HG03175 (cell line): ENCODE data around the gene ADTRP.
A peak's percentile ranks its signal among the peaks of the same experiment; 100 is the strongest.

Experiments
- ATAC-seq: cut with Tn5 transposase; IDR thresholded peaks from one replicate; pipeline ENCODE4 v1.9.1; 2021; ENCODE audit warnings: mild to moderate bottlenecking, moderate library complexity; ENCODE audit not compliant: unreplicated experiment

ADTRP gene, protein sequence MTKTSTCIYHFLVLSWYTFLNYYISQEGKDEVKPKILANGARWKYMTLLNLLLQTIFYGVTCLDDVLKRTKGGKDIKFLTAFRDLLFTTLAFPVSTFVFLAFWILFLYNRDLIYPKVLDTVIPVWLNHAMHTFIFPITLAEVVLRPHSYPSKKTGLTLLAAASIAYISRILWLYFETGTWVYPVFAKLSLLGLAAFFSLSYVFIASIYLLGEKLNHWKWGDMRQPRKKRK

DNA sequence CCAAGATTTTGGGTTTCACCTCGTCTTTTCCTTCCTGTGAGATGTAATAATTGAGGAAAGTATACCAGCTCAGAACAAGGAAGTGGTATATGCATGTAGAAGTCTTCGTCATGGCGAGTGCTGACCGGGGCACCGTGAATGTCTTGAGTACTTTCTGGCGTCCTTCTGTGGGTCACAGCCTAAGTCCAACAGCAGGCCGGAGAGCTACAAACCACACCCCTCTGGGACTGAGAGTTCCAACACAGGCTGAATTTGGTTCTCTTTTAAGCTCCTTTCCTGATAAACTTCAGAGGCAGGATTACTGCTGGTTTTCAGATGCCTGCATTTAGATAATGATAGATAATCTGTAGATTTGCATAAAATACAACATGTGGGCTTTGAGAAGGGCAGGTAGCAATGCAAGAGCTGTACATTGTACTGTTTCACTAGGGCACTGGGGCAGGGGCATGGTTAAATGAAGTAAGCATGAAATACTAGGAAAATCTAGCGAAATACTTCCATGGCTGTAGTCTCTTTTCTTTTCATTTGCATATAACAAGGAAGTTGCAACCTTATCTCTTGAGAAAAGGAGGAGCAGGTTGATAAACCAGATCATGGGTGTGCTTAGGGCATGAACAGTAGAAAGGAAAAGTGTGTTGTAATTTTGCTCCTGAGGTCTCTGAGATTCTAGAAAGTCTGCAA, at the start of gene ADTRP:
Gene ADTRP, minus strand, starts transcription at position 156 of the 681 bp plus-strand sequence. Its CDS starts 44 bp downstream, at position 112.
- no peak for ATAC-seq

DNA sequence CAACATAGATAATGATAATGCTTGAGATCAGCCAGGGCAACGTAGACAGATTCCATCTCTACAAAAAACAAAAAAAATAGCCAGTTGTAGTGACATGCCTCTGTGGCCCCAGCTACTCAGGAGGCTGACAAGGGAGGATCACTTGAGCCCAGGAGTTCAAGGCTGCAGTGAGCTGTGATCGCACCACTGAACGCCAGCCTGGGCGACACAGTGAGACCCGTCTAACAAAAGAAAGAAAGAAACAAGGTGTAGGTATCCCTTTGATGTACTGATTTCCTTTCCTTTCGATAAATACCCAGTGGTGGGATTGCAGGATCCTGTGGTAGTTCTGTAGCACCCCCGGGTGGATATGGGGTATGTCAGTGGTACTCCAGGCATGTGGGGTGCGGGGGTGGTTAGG, 48.2 kb upstream of the ADTRP start:
- no peak for ATAC-seq

DNA sequence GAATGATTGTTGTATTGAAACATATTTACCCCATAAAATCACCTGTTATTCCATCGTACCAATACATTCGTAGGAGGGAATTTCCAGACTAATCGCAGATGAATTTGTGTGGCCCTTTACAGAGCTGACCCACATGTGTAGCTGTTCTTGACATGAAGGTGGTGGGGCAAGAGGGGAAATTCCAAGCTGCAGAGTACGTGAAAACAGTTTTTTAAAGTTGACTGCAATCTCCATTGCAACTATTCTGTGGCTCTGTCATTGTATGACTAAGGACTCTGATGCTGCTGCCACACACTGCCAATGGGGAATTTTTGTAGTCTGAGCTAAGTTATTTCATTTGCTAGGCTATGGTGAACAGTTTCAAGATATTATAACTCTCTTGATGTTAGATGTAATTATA, 46.4 kb upstream of the ADTRP start:
- ATAC-seq = peak; percentile 44

DNA sequence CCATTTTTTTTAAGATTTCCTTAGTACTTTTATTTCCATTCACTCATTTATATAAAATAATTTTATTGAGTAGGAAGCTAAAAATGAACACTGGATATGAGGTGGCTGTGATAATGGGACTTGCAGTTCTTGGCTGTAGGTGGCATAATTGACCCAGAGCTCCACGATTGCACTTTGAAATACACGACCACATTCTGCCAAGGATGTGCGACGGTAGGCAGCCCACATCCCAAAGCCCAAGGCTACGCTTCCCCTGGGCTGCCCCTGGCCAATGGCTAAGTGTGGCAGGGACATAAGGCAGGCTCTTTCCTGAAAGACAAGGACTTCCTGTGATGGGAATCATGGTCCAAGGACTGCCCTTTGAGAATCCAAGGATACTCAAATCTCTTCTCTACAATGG, 43.7 kb upstream of the ADTRP start:
- ATAC-seq = no peak

DNA sequence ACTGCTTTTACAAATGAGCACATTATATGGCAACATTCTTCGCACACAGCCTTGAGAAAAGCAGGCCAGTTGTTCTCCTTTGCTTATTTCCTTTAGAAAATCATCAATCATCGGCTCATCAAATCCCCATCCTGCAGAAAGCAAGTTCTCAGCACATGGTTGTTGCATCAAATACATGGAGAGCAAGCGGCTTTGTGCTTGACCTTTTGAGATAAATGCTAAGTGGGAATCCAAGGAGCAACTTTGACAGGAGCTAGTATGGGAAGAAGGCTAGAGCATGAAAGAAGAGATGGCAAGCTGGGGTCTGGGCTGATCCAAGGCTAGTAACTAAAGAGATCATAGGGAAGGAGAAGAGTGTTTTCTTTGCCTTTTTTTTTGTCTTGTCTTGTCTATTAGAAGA, 43.2 kb upstream of the ADTRP start:
- ATAC-seq = no peak

DNA sequence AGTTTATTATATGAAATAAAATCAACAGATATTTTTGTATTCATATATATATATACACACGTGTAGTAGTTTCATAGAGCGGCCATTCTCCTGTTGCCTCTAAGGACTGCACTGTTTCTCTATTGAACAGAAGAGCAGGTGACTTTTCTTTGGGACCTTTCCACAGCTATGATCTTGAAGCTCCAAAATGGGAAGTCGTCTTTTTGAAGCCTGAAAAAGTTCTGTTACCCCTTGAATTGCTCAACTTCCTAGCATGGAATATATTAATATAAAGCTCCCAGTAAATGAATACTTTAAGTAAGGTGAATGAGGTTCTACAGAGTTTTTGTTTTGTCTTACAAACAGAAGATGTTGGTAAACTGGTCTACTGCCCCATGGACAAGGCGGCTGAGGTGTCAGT, 42.2 kb upstream of the ADTRP start:
- no peak for ATAC-seq

DNA sequence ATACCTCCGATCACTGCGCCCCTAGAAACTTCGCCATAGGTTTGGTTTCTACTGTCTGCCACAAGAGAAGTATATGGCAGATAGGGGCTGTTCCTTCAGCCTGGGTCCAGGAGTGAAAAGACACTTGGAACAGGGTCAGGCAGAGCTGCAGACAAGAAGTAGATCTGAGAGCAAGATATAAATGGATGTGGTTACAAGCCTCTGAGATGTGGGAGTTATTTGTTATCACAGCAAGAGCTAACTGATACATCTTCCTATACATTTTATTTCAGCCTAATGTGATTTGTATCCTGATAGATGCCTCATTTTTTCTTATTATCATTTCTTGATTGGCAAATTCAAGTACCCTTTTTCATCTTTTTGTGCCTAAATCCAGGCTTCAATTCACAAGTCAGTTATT, 40.9 kb upstream of the ADTRP start:
- ATAC-seq = no peak

DNA sequence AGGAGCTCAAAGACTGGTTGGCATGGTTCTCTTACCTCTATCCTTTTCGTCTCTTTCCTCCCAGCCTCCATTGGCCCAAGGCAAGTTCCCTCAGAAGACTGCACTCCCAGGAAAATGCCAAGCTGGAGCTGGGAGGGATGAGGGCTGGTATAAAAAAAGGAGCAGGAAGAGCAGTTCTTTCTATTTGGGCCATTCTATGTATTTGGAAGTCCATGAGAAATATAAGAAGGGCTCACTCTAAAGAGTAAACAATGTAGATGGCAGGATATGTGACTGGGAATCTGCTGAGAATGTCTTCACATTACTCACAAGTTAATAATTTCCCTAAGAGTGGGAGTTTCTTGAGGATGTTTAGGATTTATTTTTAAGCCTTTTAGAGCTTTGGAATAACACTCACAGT, 36.6 kb upstream of the ADTRP start:
- no peak for ATAC-seq

DNA sequence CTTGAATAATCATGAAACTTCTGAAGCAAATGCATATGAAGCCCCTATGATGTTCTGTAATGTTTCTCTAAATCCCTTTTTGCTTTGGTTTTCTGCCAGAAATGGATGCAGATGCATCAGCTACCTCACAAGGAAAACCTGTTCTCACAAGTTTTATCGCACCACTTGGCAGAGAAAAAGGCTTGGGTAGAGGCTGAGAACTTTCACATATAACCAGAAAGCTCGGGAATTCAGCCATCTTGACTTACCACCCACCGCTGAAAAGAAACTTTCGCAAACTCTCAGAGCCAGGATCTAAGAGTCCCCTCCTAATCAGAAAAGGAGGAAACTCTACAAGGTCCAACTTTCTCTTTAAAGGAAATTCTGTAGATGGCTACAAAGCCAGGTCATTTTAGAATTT, 36.2 kb upstream of the ADTRP start:
- ATAC-seq = no peak

DNA sequence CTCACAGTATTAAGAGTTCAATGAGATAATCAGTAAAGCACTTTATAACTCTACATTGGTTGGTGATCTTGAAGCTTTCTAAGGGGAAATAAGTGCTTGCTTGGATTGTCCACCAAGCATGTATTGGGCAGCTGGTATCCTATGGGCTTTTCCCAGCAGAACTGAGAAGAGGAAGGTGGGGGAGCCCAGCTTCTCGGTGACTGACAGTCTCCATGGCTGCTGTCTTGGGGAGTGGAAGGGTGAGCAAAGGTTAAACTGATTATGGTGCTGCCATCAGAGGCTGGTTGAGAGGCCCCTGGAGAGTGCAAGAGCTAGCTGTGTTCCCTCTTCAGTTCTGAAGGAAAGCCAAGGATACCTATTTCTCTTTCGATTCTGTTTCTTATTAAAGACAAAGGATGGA, 35.5 kb upstream of the ADTRP start:
- no peak for ATAC-seq

DNA sequence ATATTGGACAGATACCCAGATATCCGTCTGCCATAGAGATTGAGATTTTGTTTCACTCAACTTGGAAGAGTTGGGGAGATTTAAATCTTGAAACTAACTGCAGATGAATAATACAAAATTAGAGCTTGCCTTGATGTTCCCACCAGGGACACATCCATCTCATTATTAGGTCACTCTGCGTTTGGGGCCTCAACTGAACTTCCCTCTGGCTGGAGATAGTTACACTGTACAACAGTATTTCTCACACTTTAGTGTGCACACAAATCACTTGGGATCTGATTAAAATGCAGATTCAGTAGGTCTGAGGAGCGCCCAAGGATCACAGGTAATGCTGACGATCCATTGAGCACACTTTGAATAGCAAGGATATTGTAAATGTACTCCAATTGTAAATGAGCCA, 35.0 kb upstream of the ADTRP start:
- ATAC-seq = no peak

DNA sequence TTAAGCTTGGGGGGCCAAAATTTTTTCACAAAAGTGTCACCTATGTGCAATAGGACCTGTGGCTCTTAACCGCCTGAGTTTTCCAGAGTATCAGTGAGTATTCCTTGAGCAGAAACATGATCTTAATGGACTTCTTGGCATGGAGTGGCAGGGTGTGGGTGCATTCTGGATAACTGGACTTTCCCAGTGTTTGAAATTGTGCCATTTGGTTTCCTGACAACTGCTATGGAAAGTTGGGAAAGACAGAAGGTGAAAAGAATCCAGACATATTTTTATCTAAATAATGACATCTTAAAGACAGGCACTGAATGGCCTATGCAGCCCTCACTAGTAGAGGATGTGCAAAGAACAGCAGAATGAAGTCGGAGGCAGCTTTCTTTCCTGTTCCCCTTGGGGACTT, 34.3 kb upstream of the ADTRP start:
- ATAC-seq = no peak

DNA sequence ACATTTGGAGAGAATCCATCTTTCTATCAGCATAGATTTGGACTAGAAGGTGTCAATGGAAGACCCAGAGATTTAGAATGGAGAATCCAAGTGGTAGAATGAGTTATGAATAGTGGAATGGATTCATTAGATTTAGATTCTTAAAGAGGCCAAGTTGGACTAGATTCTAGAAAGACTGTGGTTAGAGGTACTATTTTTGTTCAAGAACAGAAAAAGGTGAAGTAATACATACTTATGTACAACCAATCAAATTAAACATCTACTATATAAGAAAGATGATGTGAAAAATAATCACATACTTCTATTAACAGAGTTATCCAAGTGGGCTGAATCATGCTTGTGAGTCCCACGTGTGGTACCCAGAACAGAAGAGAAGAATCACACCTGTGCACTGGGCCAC, 33.8 kb upstream of the ADTRP start:
- ATAC-seq = no peak

DNA sequence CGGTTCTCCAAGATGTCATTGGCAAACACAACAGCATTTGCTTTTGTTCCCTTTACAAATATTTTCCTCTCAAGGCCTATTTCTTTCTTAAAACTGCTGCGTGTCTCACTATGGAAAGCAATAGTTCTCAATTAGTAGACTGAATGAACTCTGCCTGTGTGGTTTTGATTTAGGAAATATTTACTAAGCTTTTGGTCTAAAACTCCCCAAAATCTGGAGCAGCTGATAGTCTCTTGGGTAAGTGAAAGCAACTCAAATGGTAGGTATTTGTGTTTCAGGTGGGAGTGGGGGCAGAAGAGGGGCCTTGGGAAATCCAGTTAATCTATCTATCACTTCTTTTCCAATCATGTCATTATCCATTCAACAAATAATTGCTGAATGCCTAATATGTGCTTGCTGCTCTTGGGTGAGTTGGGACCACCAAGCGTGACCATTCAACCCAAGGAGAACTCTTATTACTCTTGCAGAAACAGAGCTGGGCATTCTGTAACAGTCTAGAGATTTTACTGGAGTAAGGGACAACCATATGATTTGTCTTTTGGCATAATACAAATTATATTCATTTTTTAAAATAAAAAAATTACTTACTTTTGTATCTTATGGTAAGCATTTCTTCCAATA, 33.2 kb upstream of the ADTRP start:
- no peak for ATAC-seq

DNA sequence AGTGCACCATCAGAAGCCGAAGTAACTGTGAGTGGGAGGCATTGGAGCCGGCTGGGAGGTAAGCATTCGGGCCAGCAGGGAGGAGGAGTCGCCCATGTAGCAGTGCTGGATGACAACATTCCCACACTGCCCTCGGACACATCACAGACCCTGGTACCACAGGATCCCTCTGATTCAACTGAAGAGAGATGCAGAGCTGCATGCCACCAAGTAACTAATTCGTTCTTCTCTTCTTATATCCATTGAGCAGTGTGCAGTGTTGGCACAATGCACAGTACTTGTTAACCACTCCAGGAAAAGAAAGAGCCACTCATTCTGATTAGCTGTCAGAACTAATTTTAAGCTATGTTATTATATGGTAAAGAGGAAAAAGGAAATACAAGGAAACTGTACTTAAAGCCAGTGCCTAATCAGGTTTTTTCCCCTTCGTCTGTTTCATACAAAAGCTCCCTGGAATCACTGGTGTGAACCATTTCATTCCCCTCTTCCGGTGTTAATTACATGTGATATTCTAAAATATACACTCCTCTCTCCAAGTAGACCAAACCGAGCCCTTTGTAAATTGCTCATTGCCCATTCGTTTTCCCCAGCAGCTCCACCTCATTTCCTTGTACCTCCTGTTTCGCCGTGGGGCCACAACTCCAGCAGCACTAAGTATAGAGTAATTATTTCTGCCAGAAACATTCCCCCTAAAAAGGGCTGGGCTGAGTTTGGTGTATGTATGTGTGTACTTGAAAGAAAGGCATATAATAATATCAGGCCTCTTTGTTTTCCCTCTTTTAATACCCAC, 32.4 kb upstream of the ADTRP start:
- no peak for ATAC-seq

DNA sequence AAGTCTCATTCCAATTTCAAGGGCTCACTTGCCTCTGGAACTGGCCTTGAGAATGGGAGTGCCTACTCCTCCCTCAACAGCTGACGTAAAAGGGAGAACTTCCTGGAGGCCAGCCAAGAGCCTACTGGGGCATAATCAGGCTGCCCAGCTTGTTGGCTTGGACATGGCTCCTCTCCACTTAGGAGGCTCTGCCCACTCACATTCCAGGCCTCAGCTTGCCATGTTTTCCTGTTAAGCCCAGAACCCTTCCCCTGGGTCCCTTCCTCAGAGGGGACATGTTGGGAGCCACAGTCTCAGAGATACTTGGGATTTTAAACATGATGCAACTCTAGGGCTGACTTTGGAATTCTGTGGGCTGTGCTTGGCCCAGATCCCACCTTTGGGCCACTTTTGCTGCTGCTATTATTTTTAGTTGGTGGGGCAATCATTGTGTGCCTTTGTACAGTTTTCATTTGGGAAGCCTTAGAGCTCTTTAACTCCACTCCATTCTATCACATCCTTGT, 31.5 kb upstream of the ADTRP start:
- ATAC-seq = no peak

DNA sequence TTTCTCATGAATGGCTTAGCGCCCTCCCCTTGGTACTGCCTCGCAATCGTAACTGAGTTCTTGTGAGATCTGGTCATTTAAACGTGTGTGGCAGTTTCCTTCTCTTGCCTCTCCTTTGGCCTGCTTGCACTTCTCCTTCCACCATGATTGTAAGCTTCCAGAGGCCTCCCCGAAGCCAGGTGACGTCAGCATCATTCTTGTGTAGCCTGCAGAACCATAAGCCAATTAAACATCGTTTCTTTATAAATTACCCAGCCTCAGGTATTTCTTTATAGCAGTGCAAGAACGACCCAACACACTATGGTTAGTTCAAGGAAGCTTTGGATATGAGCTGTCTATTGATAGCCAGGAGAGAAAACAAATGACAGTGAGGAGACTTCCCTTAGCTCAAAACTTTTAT, 29.5 kb upstream of the ADTRP start:
- ATAC-seq = no peak

DNA sequence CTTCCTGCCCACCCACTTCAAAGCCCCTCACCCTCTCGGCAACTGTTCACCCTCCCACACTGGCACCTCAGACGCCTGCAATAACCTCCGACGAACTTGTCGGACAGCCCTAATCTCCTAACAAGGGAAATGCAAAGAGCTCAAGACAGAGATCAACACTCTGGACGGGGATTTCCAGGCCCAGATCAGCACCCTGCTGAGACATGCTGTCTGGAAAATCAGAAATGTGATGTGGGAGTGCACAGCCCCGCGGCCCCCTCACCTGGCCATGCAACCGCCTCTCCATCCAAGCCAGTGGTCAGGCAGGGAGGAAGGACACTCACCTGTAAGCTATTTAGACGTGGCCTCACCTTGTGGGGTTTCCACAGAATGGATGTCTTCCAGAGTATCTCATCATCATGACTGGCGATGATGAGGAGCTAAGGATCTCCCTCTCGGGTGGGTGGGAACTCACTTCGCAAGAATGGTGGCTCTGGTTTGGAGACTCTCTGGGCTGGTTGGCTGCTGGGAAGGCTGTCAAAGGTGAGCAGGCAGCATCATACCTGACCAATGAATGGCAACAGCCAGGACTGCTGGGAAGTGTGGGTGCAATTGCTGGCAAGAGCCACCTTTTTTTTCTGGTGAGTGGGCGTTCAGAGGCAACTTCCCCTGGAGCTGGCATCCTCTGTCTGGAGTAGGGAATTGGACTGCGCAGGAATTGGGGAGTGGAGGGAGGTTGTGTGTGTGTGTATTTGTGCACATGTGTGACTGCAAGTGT, 28.1 kb upstream of the ADTRP start:
- no peak for ATAC-seq

DNA sequence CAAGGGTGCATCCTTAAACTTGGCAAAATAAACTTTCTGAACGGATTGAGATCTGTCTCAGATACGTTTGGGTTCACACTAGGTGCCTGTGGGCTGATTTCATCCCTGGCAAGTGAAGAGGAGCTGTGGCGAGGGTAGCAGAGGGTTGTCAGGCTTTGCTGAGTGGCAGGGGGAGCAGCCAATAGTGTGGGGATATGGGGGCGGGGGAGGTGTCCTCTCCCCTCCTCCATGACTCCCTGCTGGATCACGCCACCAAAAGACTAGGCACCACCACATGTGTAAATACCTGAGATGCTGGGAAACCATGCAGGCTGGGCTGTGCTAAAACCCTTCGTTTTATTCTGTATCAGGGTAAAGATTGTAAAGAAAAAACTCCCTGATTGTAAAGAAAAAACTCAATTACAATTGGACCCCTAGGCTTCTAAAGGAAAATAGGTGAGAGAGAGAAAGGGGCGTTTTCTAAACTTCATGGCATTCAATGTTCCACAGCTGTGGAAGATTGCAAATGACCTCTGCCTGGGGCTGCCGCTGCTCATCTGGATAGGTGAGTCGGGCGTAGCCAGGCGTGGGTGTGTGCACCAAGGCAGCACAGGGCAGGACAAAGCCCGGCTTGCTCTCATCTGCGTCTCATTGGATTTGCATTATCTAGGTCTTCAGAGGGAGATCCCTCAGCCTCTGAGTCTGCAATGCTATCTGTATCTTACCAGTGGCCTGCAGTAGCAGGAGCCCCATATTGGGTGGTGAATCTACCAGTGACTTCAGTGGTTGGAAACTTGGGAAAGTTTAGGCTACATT, 26.9 kb upstream of the ADTRP start:
- ATAC-seq = no peak

DNA sequence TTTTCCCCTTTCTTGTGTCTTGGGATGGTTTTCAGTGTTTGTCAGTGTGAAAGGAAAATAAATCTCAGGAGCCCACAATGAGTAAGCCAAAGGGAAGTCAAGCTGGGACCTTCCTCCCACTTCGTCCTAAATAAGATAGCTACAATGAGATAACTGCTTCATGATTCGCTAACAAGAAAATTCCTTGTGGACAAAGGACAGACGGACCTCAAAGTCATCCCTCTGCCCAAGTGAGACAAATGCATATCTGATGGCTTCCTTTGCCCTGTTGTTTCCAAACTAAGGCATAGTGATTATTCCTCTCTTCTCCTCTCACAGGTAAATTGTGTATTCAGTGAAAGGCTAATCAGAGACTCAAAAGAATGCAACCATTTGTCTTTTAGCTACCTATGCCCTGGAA, 26.1 kb upstream of the ADTRP start:
- no peak for ATAC-seq
